Activated CD8-positive, alpha-beta T cell treated with anti-CD3 and anti-CD28 coated beads for 36 hours (primary cell): Measurements from ENCODE around the gene CDK10. TPM values are rescaled to one million over a fixed set of nuclear protein-coding genes. Genes with fewer than 3 reads are reported as not detected.
A peak's percentile ranks its signal among the peaks of the same experiment; 100 is the strongest.

ENCODE experiments used
- ATAC-seq: fragments of 200-7000 bp; cut with Tn5 transposase; one replicate; pipeline ENCODE4 v1.10.0; 2021; ENCODE audit warnings: mild to moderate bottlenecking, moderate library complexity
- CTCF ChIA-PET: fragments of 350-600 bp; sonication (Branson Sonifier 250); formaldehyde crosslinking; loops from one replicate; lab custom pipeline; 2021; ENCODE audit warnings: antibody characterized with exemption; lab: Charles Lee
- POLR2A ChIA-PET: fragments of 350-600 bp; sonication (Branson Sonifier 250); formaldehyde crosslinking; loops from one replicate; lab custom pipeline; 2021; ENCODE audit warnings: antibody characterized with exemption; lab: Charles Lee
- DNase-seq: peaks from one replicate; pipeline ENCODE4 v3.0.0-alpha.2; 2020
- H3K27ac Mint-ChIP-seq: one replicate; pipeline ENCODE4 v1.8.0; 2021; ENCODE audit warnings: mild to moderate bottlenecking, mixed read lengths
- H3K27me3 Mint-ChIP-seq: one replicate; pipeline ENCODE4 v1.8.0; 2021; ENCODE audit warnings: mixed read lengths
- H3K36me3 Mint-ChIP-seq: one replicate; pipeline ENCODE4 v1.8.0; 2021; ENCODE audit warnings: low read depth, mixed read lengths
- H3K4me1 Mint-ChIP-seq: one replicate; pipeline ENCODE4 v1.8.0; 2021; ENCODE audit warnings: low read depth, mixed read lengths
- H3K4me3 Mint-ChIP-seq: one replicate; pipeline ENCODE4 v1.8.0; 2021; ENCODE audit warnings: mild to moderate bottlenecking, moderate library complexity, mixed read lengths
- H3K9me3 Mint-ChIP-seq: one replicate; pipeline ENCODE4 v1.8.0; 2021; ENCODE audit warnings: mixed read lengths
- CTCF ChIP-seq: fragments of 200-600 bp; IDR thresholded peaks from one replicate; pipeline ENCODE4 v1.8.0; 2022; ENCODE audit warnings: antibody characterized with exemption, mild to moderate bottlenecking
- intact Hi-C: fragments of 100-400 bp; cut with micrococcal nuclease; formaldehyde crosslinking; loops from one replicate; pipeline ENCODE4 v1.10.0; 2022
- total RNA-seq, 2 experiments: library from RNA; stranded (reverse); gene quantifications; one replicate each; pipeline ENCODE4 v1.2.3, GENCODE V29; 2021

The CDK10 gene
- total RNA-seq, 2 experiments from 2014 or later, result 85.8 to 98.6 TPM

- DNase-seq (no peak), ATAC-seq (no peak)
- Mint-ChIP-seq H3K4me1 (peaks cover 10% of the 10 kb centered on the region), H3K9me3 (no peaks in the 10 kb centered on the region), H3K27ac (no peak overlapping the region), H3K4me3 (no peak overlapping the region), H3K27me3 (no peaks in the 10 kb centered on the region), H3K36me3 (peaks cover 12% of the 10 kb centered on the region)
- ChIA-PET POLR2A (interaction anchor here (1.3 kb wide), 1 partner anchor 93 kb away, joined by 3 read pairs; no protein-coding TSS in a partner anchor), CTCF (interaction anchor here (0.7 to 2.0 kb wide), 7 partner anchors 9 to 108 kb away, joined by 3 to 6 read pairs (median 3); partner anchors contain the start of genes CHMP1A, CPNE7 and SPATA33)
- TF ChIP-seq CTCF, result peak; percentile 19
- intact Hi-C loops, result loop anchor here (5.0 kb wide), 1 partner anchor 64 kb away; the partner anchor contains the start of gene CPNE7
These were observed 44.9 kb upstream of the CDK10 start for GRCh38 chr16:89641458-89642119.

- no peak for DNase-seq
- ATAC-seq, result no peak
- H3K4me3 Mint-ChIP-seq, result no peak overlapping the region
- no peak overlapping the region for H3K27ac Mint-ChIP-seq
- POLR2A ChIA-PET, result interaction anchor here (1.3 to 1.6 kb wide), 2 partner anchors 15 to 94 kb away, joined by 3 to 4 read pairs; partner anchors contain the start of genes CHMP1A and SPATA33
- CTCF ChIA-PET, result interaction anchor here (0.5 kb wide), 1 partner anchor 47 kb away, joined by 3 read pairs; no protein-coding TSS in a partner anchor
- peaks cover 16% of the 10 kb centered on the region for H3K36me3 Mint-ChIP-seq
- intact Hi-C loops, result loop anchor here (5.0 kb wide), 1 partner anchor 65 kb away; the partner anchor contains the start of gene CPNE7
- no peaks in the 10 kb centered on the region for H3K9me3 Mint-ChIP-seq
- no peaks in the 10 kb centered on the region for H3K27me3 Mint-ChIP-seq
- no peak for TF ChIP-seq CTCF
- H3K4me1 Mint-ChIP-seq, result peaks cover 10% of the 10 kb centered on the region
These were observed 43.9 kb upstream of the CDK10 start for GRCh38 chr16:89642574-89642973.

GRCh38 chr16:89643769-89644300 is 42.7 kb upstream of the CDK10 start:
- DNase-seq (no peak), ATAC-seq (no peak)
- Mint-ChIP-seq H3K4me3 (no peak overlapping the region), H3K36me3 (peaks cover 21% of the 10 kb centered on the region), H3K4me1 (peaks cover 10% of the 10 kb centered on the region), H3K9me3 (no peaks in the 10 kb centered on the region), H3K27me3 (no peaks in the 10 kb centered on the region), H3K27ac (no peak overlapping the region)
- POLR2A ChIA-PET, result interaction anchor here (1.0 to 1.6 kb wide), 2 partner anchors 14 to 80 kb away, joined by 3 to 4 read pairs; partner anchors contain the start of genes CHMP1A and SPATA33
- CTCF ChIA-PET, result no interaction called here
- intact Hi-C loops, result loop anchor here (5.0 kb wide), 1 partner anchor 67 kb away; the partner anchor contains the start of gene CPNE7
- no peak for TF ChIP-seq CTCF

- CTCF ChIA-PET, result no interaction called here
- ATAC-seq (no peak), DNase-seq (no peak)
- Mint-ChIP-seq H3K27ac (no peak overlapping the region), H3K4me3 (no peak overlapping the region), H3K4me1 (peaks cover 10% of the 10 kb centered on the region), H3K9me3 (no peaks in the 10 kb centered on the region), H3K27me3 (no peaks in the 10 kb centered on the region), H3K36me3 (peaks cover 26% of the 10 kb centered on the region)
- POLR2A ChIA-PET, result no interaction called here
- intact Hi-C loops, result no loop called here
- TF ChIP-seq CTCF, result no peak
These were observed 41.4 kb upstream of the CDK10 start for GRCh38 chr16:89645122-89645521.

- TF ChIP-seq CTCF, result no peak
- ATAC-seq (no peak), DNase-seq (no peak)
- intact Hi-C loops, result no loop called here
- H3K27me3 Mint-ChIP-seq, result no peaks in the 10 kb centered on the region
- H3K4me1 Mint-ChIP-seq, result peaks cover 2% of the 10 kb centered on the region
- CTCF ChIA-PET, result no interaction called here
- H3K27ac Mint-ChIP-seq, result no peak overlapping the region
- no peaks in the 10 kb centered on the region for H3K9me3 Mint-ChIP-seq
- H3K36me3 Mint-ChIP-seq, result peaks cover 29% of the 10 kb centered on the region
- POLR2A ChIA-PET, result no interaction called here
- no peak overlapping the region for H3K4me3 Mint-ChIP-seq
These were observed 40.2 kb upstream of the CDK10 start for GRCh38 chr16:89646270-89646669.
